Astrocyte (in vitro differentiated cells and primary cell): ENCODE measurements around the gene NEDD9.

Experiments used
- EZH2 ChIP-seq: IDR thresholded peaks from 2 replicates; pipeline ENCODE4 v1.6.1; 2012; ENCODE audit warnings: mild to moderate bottlenecking, low read length, inconsistent platforms; ENCODE audit not compliant: insufficient read depth
- TF ChIP-seq, protein P1 (sequence below): IDR thresholded peaks from 2 replicates; pipeline ENCODE4 v1.5.1; 2011; ENCODE audit warnings: low read depth, mild to moderate bottlenecking, inconsistent platforms, low read length, moderate library complexity; ENCODE audit not compliant: insufficient read depth

DNA sequence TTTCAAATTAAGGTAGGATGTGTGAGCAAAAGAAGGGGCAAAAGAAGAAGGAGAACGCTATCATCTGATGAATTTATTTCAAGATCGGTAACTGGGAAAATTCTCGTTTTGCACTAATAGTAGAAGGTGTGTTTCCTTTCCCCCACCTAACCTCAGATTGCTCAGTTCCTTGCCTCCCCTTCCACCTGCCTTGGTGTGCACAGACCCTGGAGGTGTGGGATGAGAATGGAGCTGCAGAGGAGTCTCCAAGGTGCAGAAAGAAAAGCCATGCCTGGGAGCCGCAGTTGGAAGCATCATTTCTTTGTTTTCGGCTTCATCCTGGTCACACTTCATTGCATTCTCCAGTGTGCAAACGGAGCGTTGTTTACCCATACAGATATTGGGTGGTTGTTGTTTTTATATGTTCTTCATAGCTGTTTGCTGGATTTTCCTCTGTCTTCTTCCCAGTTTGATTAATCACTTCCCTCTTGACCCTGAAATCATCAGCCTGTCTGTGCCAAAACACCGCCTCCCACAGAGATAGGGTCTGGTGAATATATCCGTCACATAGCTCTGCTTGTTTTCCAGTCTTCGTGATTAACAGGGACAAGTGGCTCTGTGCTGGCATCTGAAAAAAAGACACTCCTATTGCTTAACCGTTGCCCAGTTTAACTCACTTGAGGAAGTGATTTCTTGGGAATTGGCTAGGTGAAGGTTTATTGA is 40.2 kb upstream of the NEDD9 start:
- TF ChIP-seq, protein P1, sequence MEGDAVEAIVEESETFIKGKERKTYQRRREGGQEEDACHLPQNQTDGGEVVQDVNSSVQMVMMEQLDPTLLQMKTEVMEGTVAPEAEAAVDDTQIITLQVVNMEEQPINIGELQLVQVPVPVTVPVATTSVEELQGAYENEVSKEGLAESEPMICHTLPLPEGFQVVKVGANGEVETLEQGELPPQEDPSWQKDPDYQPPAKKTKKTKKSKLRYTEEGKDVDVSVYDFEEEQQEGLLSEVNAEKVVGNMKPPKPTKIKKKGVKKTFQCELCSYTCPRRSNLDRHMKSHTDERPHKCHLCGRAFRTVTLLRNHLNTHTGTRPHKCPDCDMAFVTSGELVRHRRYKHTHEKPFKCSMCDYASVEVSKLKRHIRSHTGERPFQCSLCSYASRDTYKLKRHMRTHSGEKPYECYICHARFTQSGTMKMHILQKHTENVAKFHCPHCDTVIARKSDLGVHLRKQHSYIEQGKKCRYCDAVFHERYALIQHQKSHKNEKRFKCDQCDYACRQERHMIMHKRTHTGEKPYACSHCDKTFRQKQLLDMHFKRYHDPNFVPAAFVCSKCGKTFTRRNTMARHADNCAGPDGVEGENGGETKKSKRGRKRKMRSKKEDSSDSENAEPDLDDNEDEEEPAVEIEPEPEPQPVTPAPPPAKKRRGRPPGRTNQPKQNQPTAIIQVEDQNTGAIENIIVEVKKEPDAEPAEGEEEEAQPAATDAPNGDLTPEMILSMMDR: no peak
- TF ChIP-seq EZH2: no peak
